Loucy (cell line): ENCODE data around the gene TRMO.

ENCODE experiments used
- CTCF ChIP-seq: fragments of 200-600 bp; sonication (generic); conservative IDR thresholded peaks from 2 replicates; pipeline ENCODE4 v1.5.1; 2014; ENCODE audit warnings: mild to moderate bottlenecking, antibody characterized with exemption, low read length
- EZH2phosphoT487 ChIP-seq: fragments of 200-600 bp; IDR thresholded peaks from 2 replicates; pipeline ENCODE4 v1.6.1; 2018; ENCODE audit warnings: antibody characterized with exemption, mild to moderate bottlenecking, moderate library complexity, borderline replicate concordance

- TF ChIP-seq CTCF (no peak), EZH2phosphoT487 (no peak)
Measured at GRCh38 chr9:97911528-97911927, 10.8 kb downstream of the TRMO start.
